Mesenchymal stem cell (in vitro differentiated cells and primary cell): Measurements from ENCODE around the gene CYTH1.

Experiments
- DNase-seq: peaks from one replicate; pipeline ENCODE4 v3.0.0-alpha.2; 2013
- H2AFZ ChIP-seq: one replicate; pipeline ENCODE4 v1.6.1; 2013; ENCODE audit warnings: low read depth, mild to moderate bottlenecking, control low read depth, inconsistent platforms, low read length, moderate library complexity
- H2AK5ac ChIP-seq: 2 replicates; pipeline ENCODE4 v1.6.1; 2013; ENCODE audit warnings: low read length, moderate library complexity, mild to moderate bottlenecking, inconsistent platforms; ENCODE audit not compliant: severe bottlenecking
- H2BK120ac ChIP-seq: one replicate; pipeline ENCODE4 v1.6.1; 2013; ENCODE audit warnings: low read depth, mild to moderate bottlenecking, inconsistent platforms, low read length, moderate library complexity
- H2BK12ac ChIP-seq, 2 experiments: one replicate each; pipeline ENCODE4 v1.6.1; 2013; ENCODE audit warnings: inconsistent platforms in 2 of 2, low read length in 2 of 2, mild to moderate bottlenecking in 2 of 2, moderate library complexity in 2 of 2, control low read depth in 1 of 2
- H2BK15ac ChIP-seq: one replicate; pipeline ENCODE4 v1.6.1; 2013; ENCODE audit warnings: mild to moderate bottlenecking, low read depth, inconsistent platforms; ENCODE audit not compliant: poor library complexity, severe bottlenecking
- H2BK5ac ChIP-seq: 2 replicates; pipeline ENCODE4 v1.6.1; 2013; ENCODE audit warnings: low read depth, mild to moderate bottlenecking, low read length, control low read depth, inconsistent platforms; ENCODE audit not compliant: poor library complexity, severe bottlenecking
- H3K14ac ChIP-seq, 2 experiments: one replicate each; pipeline ENCODE4 v1.6.1; 2013; ENCODE audit warnings: inconsistent platforms in 2 of 2, low read length in 2 of 2, control low read depth in 1 of 2, mild to moderate bottlenecking in 1 of 2, moderate library complexity in 1 of 2
- H3K18ac ChIP-seq, 2 experiments: one replicate each; pipeline ENCODE4 v1.6.1; 2013; ENCODE audit warnings: inconsistent platforms in 2 of 2, low read length in 2 of 2, control low read depth in 1 of 2, low read depth in 1 of 2, mild to moderate bottlenecking in 1 of 2
- H3K23ac ChIP-seq, 2 experiments: one replicate each; pipeline ENCODE4 v1.6.1; 2013; ENCODE audit warnings: inconsistent platforms in 2 of 2, low read length in 2 of 2, mild to moderate bottlenecking in 2 of 2, moderate library complexity in 2 of 2, control low read depth in 1 of 2
- H3K27ac ChIP-seq: 2 replicates; pipeline ENCODE4 v1.5.1; 2013; ENCODE audit warnings: mild to moderate bottlenecking, moderate library complexity, low read length, control low read depth, inconsistent platforms; ENCODE audit not compliant: poor library complexity, severe bottlenecking
- H3K27me3 ChIP-seq, 2 experiments: 2 replicates each; pipeline versions ENCODE4 v1.6.1 to v1.7.0; 2013; ENCODE audit warnings: low read length in 2 of 2, mild to moderate bottlenecking in 2 of 2, moderate library complexity in 2 of 2, control low read depth in 1 of 2, inconsistent platforms in 1 of 2; ENCODE audit not compliant: control insufficient read depth in 1 of 2, insufficient read depth in 1 of 2
- H3K36me3 ChIP-seq, 2 experiments: 2 replicates each; pipeline versions ENCODE4 v1.6.1 to v1.7.0; 2013; ENCODE audit warnings: low read length in 2 of 2, control low read depth in 1 of 2, inconsistent platforms in 1 of 2, low read depth in 1 of 2, mild to moderate bottlenecking in 1 of 2; ENCODE audit not compliant: insufficient read depth in 2 of 2, control insufficient read depth in 1 of 2
- H3K4ac ChIP-seq, 2 experiments: one replicate each; pipeline ENCODE4 v1.6.1; 2013; ENCODE audit warnings: inconsistent platforms in 2 of 2, low read length in 2 of 2, mild to moderate bottlenecking in 2 of 2, moderate library complexity in 2 of 2, control low read depth in 1 of 2, low read depth in 1 of 2
- H3K4me1 ChIP-seq: 2 replicates; pipeline ENCODE4 v1.6.1; 2013; ENCODE audit warnings: low read depth, low read length, control low read depth; ENCODE audit not compliant: control insufficient read depth, insufficient read depth
- H3K4me2 ChIP-seq: 2 replicates; pipeline ENCODE4 v1.6.1; 2013; ENCODE audit warnings: low read length, mild to moderate bottlenecking, inconsistent platforms; ENCODE audit not compliant: poor library complexity, severe bottlenecking
- H3K4me3 ChIP-seq, 2 experiments: 2 replicates each; pipeline versions ENCODE4 v1.5.1 to v1.7.0; 2013; ENCODE audit warnings: low read length in 2 of 2, mild to moderate bottlenecking in 2 of 2, control low read depth in 1 of 2, low read depth in 1 of 2; ENCODE audit not compliant: insufficient read depth in 1 of 2
- H3K79me1 ChIP-seq: replicated peaks from 2 replicates; pipeline ENCODE4 v1.6.1; 2013; ENCODE audit warnings: mild to moderate bottlenecking, control low read depth, low read length, inconsistent platforms; ENCODE audit not compliant: poor library complexity, severe bottlenecking
- H3K9ac ChIP-seq: 2 replicates; pipeline ENCODE4 v1.7.0; 2013; ENCODE audit warnings: mild to moderate bottlenecking, low read length, moderate library complexity
- H3K9me3 ChIP-seq: 2 replicates; pipeline ENCODE4 v1.7.0; 2013; ENCODE audit warnings: mild to moderate bottlenecking, low read length; ENCODE audit not compliant: control insufficient read depth
- H4K8ac ChIP-seq: one replicate; pipeline ENCODE4 v1.6.1; 2013; ENCODE audit warnings: inconsistent platforms, mild to moderate bottlenecking, low read length, moderate library complexity
- H4K91ac ChIP-seq: one replicate; pipeline ENCODE4 v1.6.1; 2013; ENCODE audit warnings: mild to moderate bottlenecking, low read length, inconsistent platforms
- WGBS: methylation state at CpG from one replicate; pipeline ENCODE4 v1.1.7; 2013; ENCODE audit warnings: mixed read lengths; 5-methylcytosine and 5-hydroxymethylcytosine counted together

Gene CYTH1

DNA sequence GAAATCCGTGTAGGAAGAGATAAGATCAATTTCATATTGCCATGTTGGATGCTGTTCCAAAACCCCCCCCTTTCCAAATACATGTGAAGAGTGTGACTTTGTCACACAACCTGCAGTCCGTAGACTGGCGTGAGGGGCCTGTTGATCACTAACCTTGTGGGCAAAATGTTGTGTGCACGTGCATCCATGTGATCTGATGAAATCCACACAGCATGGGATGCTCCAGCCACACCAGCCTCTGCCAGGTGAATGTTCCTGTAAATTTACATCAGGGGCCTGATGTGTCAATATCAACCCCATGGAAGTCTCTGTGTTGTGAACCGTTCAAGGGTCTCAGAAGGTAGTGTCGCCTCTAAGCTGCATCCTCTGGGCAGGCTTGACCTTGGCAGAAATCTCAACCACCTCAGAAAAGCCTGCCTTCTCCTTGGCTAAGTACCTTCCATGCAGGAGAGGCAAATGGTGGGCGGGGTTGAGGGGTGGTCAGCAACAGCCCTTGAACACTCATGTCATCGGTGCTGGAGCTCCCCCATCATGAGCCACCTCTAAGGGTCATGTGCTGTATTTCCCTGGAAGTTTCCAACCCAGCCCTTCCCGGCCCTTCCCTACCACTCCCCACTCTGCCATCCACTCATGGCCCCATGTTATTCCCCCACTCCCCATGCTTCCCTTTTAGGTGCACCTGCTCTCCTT lies 126.7 kb downstream of the CYTH1 start:
- Histone ChIP-seq H3K36me3 (no peaks in the 10 kb centered on the region), H2BK15ac (no peak overlapping the region), H3K4ac (no peak overlapping the region), H3K9ac (no peak overlapping the region), H3K23ac (no peak overlapping the region), H3K9me3 (no peaks in the 10 kb centered on the region), H2AK5ac (no peak overlapping the region), H3K27ac (no peak overlapping the region), H3K4me1 (peaks cover 8% of the 10 kb centered on the region), H4K8ac (no peak overlapping the region), H2BK12ac (no peak overlapping the region), H3K18ac (no peak overlapping the region), H4K91ac (no peak overlapping the region), H3K4me2 (no peak overlapping the region), H2BK120ac (no peak overlapping the region), H2AFZ (no peak overlapping the region), H3K4me3 (no peak overlapping the region), H3K79me1 (no peaks in the 10 kb centered on the region), H3K27me3 (peaks cover 0 to 15% of the 10 kb centered on the region in 2 experiments), H2BK5ac (no peak overlapping the region), H3K14ac (no peak overlapping the region)
- DNase-seq, result no peak
- WGBS, result 87% methylated on average over 9 of the region's 9 CpGs

DNA sequence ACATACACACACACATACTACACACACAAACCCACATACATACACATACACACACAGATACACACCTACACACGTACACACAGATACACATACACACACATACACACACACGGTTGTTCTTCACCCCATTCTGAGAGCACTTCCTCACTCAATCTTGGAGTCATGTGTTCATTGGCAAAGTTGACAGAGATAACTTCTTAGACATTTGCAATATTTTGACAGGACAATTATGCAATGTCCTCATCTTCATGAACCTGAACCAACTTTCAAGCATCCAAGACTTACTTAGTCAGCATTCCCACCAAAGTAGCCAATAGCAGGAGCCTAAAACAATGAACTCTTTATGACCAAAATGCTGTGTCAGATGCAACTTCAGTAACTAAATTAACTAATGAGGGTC lies 127.7 kb downstream of the CYTH1 start:
- Histone ChIP-seq H4K8ac (no peak overlapping the region), H4K91ac (no peak overlapping the region), H3K9ac (no peak overlapping the region), H3K27me3 (peaks cover 0 to 18% of the 10 kb centered on the region in 2 experiments), H3K4me3 (no peak overlapping the region), H2BK15ac (no peak overlapping the region), H3K36me3 (no peaks in the 10 kb centered on the region), H3K79me1 (no peaks in the 10 kb centered on the region), H2AK5ac (no peak overlapping the region), H2BK120ac (no peak overlapping the region), H3K9me3 (no peaks in the 10 kb centered on the region), H2BK12ac (no peak overlapping the region), H3K27ac (no peak overlapping the region), H2AFZ (no peak overlapping the region), H3K23ac (no peak overlapping the region), H3K4me1 (peaks cover 6% of the 10 kb centered on the region), H2BK5ac (no peak overlapping the region), H3K18ac (no peak overlapping the region), H3K14ac (no peak overlapping the region), H3K4me2 (no peak overlapping the region), H3K4ac (no peak overlapping the region)
- 87% methylated on average over 2 of the region's 2 CpGs for WGBS
- no peak for DNase-seq

DNA sequence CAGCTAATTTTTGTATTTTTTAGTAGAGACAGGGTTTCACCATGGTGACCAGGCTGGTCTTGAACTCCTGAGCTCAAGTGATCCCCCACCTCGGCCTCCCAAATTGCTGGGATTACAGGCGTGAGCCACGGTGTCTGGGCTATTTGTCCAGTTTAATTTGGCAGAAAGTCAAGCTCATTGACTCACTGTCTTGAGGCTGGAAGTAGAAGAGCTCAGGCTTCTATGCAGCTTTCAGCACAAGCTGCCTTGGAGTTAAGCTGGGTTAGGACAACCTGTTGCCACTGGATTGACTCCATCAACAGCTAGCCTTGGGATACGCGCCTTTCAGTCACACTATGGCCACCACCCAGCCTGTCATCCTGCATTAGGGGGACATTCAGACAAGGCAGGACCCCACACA lies 128.7 kb downstream of the CYTH1 start:
- Histone ChIP-seq H3K18ac (peak overlapping the region in 1 of 2 experiments; percentile 23), H4K91ac (no peak overlapping the region), H3K36me3 (no peaks in the 10 kb centered on the region), H3K23ac (no peak overlapping the region), H2AK5ac (no peak overlapping the region), H2BK15ac (no peak overlapping the region), H3K9me3 (no peaks in the 10 kb centered on the region), H2BK12ac (no peak overlapping the region), H3K4ac (no peak overlapping the region), H3K4me1 (peaks cover 4% of the 10 kb centered on the region), H3K27me3 (peaks cover 0 to 15% of the 10 kb centered on the region in 2 experiments), H3K14ac (peak overlapping the region in 1 of 2 experiments; percentile 81), H2BK120ac (no peak overlapping the region), H4K8ac (no peak overlapping the region), H2BK5ac (no peak overlapping the region), H3K9ac (no peak overlapping the region), H3K79me1 (no peaks in the 10 kb centered on the region), H3K4me2 (no peak overlapping the region), H3K4me3 (no peak overlapping the region), H2AFZ (no peak overlapping the region), H3K27ac (no peak overlapping the region)
- no peak for DNase-seq
- WGBS, result 83% methylated on average over 5 of the region's 5 CpGs

DNA sequence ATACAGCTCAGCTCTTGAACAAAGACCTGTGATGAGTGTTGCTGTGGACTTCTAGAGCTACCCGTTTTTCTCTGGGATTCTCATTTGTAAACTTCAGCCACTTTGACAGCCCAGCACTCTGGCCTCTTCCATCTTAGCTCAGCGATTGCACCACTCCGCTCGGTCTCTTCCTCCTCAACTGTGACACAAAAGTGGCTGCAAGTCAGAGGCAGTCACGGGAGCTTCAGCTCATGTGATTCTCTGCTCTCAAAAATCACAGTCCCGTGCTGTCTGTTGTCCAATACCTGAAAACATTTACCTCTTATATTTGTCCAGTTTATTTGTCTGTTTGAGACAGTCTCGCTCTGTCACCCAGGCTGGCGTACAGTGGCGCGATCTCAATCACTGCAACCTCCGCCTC lies 129.2 kb downstream of the CYTH1 start:
- H2BK120ac ChIP-seq, result no peak overlapping the region
- H2BK15ac ChIP-seq, result no peak overlapping the region
- H4K8ac ChIP-seq, result no peak overlapping the region
- no peak overlapping the region for H3K4me2 ChIP-seq
- H2BK12ac ChIP-seq, result no peak overlapping the region
- no peak overlapping the region for H3K23ac ChIP-seq
- H3K27ac ChIP-seq, result no peak overlapping the region
- no peak overlapping the region for H3K4me3 ChIP-seq
- no peak overlapping the region for H2AFZ ChIP-seq
- no peaks in the 10 kb centered on the region for H3K4me1 ChIP-seq
- no peaks in the 10 kb centered on the region for H3K9me3 ChIP-seq
- no peak overlapping the region for H2BK5ac ChIP-seq
- 83% methylated on average over 10 of the region's 11 CpGs for WGBS
- H3K18ac ChIP-seq, result no peak overlapping the region
- no peak overlapping the region for H2AK5ac ChIP-seq
- no peaks in the 10 kb centered on the region for H3K79me1 ChIP-seq
- DNase-seq, result no peak
- no peak overlapping the region for H3K4ac ChIP-seq
- no peak overlapping the region for H3K9ac ChIP-seq
- no peaks in the 10 kb centered on the region for H3K36me3 ChIP-seq
- peaks cover 0 to 15% of the 10 kb centered on the region in 2 experiments for H3K27me3 ChIP-seq
- no peak overlapping the region for H4K91ac ChIP-seq
- H3K14ac ChIP-seq, result no peak overlapping the region
